Kidney (tissue), 14 donors: ENCODE data around the gene PEBP1. TPM values are rescaled to one million over a fixed set of nuclear protein-coding genes. Genes with fewer than 3 reads are reported as not detected.

Experiments used
- DNase-seq, 5 donors: peaks; one replicate each; pipeline ENCODE4 v3.0.0-alpha.2; 2013 to 2020
- FAIRE-seq: peaks from 2 replicates; lab custom pipeline; 2012; peaks lifted over from hg19 to GRCh38; lab: Jason Lieb, UNC
- H3K27ac ChIP-seq, 2 donors: one replicate each; pipeline ENCODE4 v1.7.0; 2013; ENCODE audit warnings: low read depth in 2 of 2, low read length in 2 of 2, inconsistent platforms in 1 of 2
- H3K27me3 ChIP-seq: one replicate; pipeline ENCODE4 v1.7.1; 2013; ENCODE audit warnings: low read length, inconsistent platforms; ENCODE audit not compliant: control insufficient read depth, insufficient read depth
- H3K36me3 ChIP-seq, 3 donors: one replicate each; pipeline versions ENCODE4 v1.7.0 to v1.7.1; 2013; ENCODE audit warnings: low read length in 3 of 3, control low read depth in 1 of 3, inconsistent platforms in 1 of 3; ENCODE audit not compliant: insufficient read depth in 3 of 3, control insufficient read depth in 2 of 3
- H3K4me1 ChIP-seq, 3 donors: one replicate each; pipeline versions ENCODE4 v1.7.0 to v1.7.1; 2013; ENCODE audit warnings: low read length in 3 of 3, inconsistent platforms in 1 of 3, low read depth in 1 of 3; ENCODE audit not compliant: control insufficient read depth in 2 of 3, insufficient read depth in 2 of 3
- H3K4me3 ChIP-seq, 3 donors: one replicate each; pipeline versions ENCODE4 v1.7.0 to v1.8.1; 2013; ENCODE audit warnings: low read length in 3 of 3, control low read depth in 1 of 3, inconsistent platforms in 1 of 3
- H3K9ac ChIP-seq, 3 donors: one replicate each; pipeline versions ENCODE4 v1.7.0 to v1.7.1; 2013; ENCODE audit warnings: low read length in 3 of 3, control low read depth in 1 of 3, inconsistent platforms in 1 of 3
- H3K9me3 ChIP-seq, 3 donors: one replicate each; pipeline versions ENCODE4 v1.7.0 to v1.7.1; 2013; ENCODE audit warnings: low read length in 3 of 3, control low read depth in 1 of 3, inconsistent platforms in 1 of 3; ENCODE audit not compliant: control insufficient read depth in 2 of 3, insufficient read depth in 1 of 3
- intact Hi-C: fragments of 100-400 bp; cut with DNase I; formaldehyde crosslinking; loops from one replicate; pipeline ENCODE4 v1.11.1; 2022
- polyA plus RNA-seq: library from polyadenylated mRNA; stranded (reverse); fragments of 350-450 nt; fragmentation: Illumina TruSeq; extraction: RNeasy Lipid Tissue Mini Kit (QIAGEN cat#74804); gene quantifications from one replicate; pipeline ENCODE4 v1.2.3, GENCODE V29; 2014; ENCODE audit warnings: low read depth, low replicate concordance; ENCODE audit not compliant: insufficient read depth
- total RNA-seq: library from RNA; stranded (reverse); fragmentation: NEBNext Ultra II Directional; extraction: Animal tissue kit (Norgen Biotek cat#: 25700); gene quantifications from one replicate; pipeline ENCODE4 v1.2.1, GENCODE V29; 2021
- TF ChIP-seq, protein P1 (sequence below): IDR thresholded peaks from 3 replicates; pipeline ENCODE4 v1.5.1; 2012; ENCODE audit warnings: mild to moderate bottlenecking, moderate library complexity, borderline replicate concordance; ENCODE audit not compliant: insufficient read depth; ENCODE audit errors: extremely low read depth
- donor health status: control.
- donor health status: control.
- donor health status: control.
- donor health status: control.
- donor health status: control.
- donor health status: DM: yes; HTN: yes; CAD: no.
- donor health status: Normal renal cell carcinoma (clear cell type).

Gene PEBP1
- total and polyA plus RNA-seq, 2 donors from 2014 or later = 321 to 1,168 TPM

- H3K4me3 ChIP-seq = no peak overlapping the region
- H3K27ac ChIP-seq = no peak overlapping the region
- no peaks in the 10 kb centered on the region for H3K27me3 ChIP-seq
- TF ChIP-seq, protein P1, sequence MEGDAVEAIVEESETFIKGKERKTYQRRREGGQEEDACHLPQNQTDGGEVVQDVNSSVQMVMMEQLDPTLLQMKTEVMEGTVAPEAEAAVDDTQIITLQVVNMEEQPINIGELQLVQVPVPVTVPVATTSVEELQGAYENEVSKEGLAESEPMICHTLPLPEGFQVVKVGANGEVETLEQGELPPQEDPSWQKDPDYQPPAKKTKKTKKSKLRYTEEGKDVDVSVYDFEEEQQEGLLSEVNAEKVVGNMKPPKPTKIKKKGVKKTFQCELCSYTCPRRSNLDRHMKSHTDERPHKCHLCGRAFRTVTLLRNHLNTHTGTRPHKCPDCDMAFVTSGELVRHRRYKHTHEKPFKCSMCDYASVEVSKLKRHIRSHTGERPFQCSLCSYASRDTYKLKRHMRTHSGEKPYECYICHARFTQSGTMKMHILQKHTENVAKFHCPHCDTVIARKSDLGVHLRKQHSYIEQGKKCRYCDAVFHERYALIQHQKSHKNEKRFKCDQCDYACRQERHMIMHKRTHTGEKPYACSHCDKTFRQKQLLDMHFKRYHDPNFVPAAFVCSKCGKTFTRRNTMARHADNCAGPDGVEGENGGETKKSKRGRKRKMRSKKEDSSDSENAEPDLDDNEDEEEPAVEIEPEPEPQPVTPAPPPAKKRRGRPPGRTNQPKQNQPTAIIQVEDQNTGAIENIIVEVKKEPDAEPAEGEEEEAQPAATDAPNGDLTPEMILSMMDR = no peak
- intact Hi-C loops = no loop called here
- H3K4me1 ChIP-seq = no peaks in the 10 kb centered on the region
- no peak overlapping the region for H3K9ac ChIP-seq
- DNase-seq (no peak), FAIRE-seq (no peak)
- peaks cover 6 to 19% (median 16%) of the 10 kb centered on the region in 3 donors for H3K36me3 ChIP-seq
- no peaks in the 10 kb centered on the region for H3K9me3 ChIP-seq
These were observed 14.7 kb downstream of the PEBP1 start for GRCh38 chr12:118150625-118151024.

GRCh38 chr12:118151755-118152154 is 15.8 kb downstream of the PEBP1 start:
- TF ChIP-seq, protein P1 = no peak
- DNase-seq (no peak), FAIRE-seq (no peak)
- Histone ChIP-seq H3K4me3 (no peak overlapping the region), H3K9me3 (no peaks in the 10 kb centered on the region), H3K27ac (no peak overlapping the region), H3K9ac (no peak overlapping the region), H3K36me3 (peaks cover 6 to 15% (median 13%) of the 10 kb centered on the region in 3 donors), H3K4me1 (no peaks in the 10 kb centered on the region), H3K27me3 (no peaks in the 10 kb centered on the region)
- intact Hi-C loops = no loop called here

DNA sequence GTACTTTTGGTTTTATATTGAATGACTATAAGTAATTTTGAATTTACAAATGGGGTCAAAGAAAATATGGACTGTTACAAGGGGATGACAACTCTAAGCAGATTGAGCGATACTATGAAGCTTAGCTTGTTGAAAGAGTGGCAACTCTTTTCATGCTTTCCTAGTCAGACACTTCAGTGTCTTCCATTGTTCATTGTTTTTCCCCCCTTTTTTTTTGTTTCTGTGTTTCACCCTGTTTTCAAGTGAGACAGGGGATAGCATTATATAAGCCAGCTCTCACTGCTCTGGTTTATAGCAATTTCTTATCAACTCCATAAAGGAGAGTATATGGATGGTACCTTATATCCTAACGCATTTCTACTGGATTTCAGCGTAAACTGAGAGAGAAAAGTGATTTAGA is 24.6 kb downstream of the PEBP1 start:
- H3K27me3 ChIP-seq = no peaks in the 10 kb centered on the region
- no peak overlapping the region for H3K4me3 ChIP-seq
- FAIRE-seq (no peak), DNase-seq (no peak)
- H3K9me3 ChIP-seq = no peaks in the 10 kb centered on the region
- no peaks in the 10 kb centered on the region for H3K4me1 ChIP-seq
- TF ChIP-seq, protein P1 = no peak
- peaks cover 10 to 27% (median 21%) of the 10 kb centered on the region in 3 donors for H3K36me3 ChIP-seq
- no peak overlapping the region for H3K9ac ChIP-seq
- no peak overlapping the region for H3K27ac ChIP-seq
- intact Hi-C loops = no loop called here
